CD4-positive, alpha-beta T cell (primary cell): Measurements from ENCODE around the gene RPLP2. TPM values are rescaled to one million over a fixed set of nuclear protein-coding genes. Genes with fewer than 3 reads are reported as not detected.

Experiments
- ATAC-seq: fragments of 200-7000 bp; cut with Tn5 transposase; one replicate; pipeline ENCODE4 v1.10.0; 2022; ENCODE audit warnings: mild to moderate bottlenecking; ENCODE audit not compliant: poor library complexity
- CTCF ChIA-PET: fragments of 350-600 bp; sonication (Branson Sonifier 250); formaldehyde crosslinking; loops from one replicate; lab custom pipeline; 2021; ENCODE audit warnings: antibody characterized with exemption, inconsistent platforms; lab: Charles Lee
- POLR2A ChIA-PET: fragments of 350-600 bp; sonication (Branson Sonifier 250); formaldehyde crosslinking; loops from one replicate; lab custom pipeline; 2021; ENCODE audit warnings: antibody characterized with exemption, inconsistent platforms; lab: Charles Lee
- DNase-seq, 14 experiments: peaks; one replicate each; pipeline ENCODE4 v3.0.0-alpha.2; 2013 to 2020; ENCODE audit warnings: mixed read lengths in 2 of 14
- H3K27ac ChIP-seq, 2 donors: one replicate each; pipeline versions ENCODE4 v1.5.1 to v1.7.0; 2013; ENCODE audit warnings: low read length in 2 of 2, low read depth in 1 of 2, mild to moderate bottlenecking in 1 of 2
- H3K27me3 ChIP-seq, 2 experiments: 1 replicate in 1 of 2; 2 replicates in 1 of 2; pipeline versions ENCODE4 v1.6.1 to v1.7.0; 2013; ENCODE audit warnings: low read length in 2 of 2, control low read depth in 1 of 2, mild to moderate bottlenecking in 1 of 2, moderate library complexity in 1 of 2; ENCODE audit not compliant: insufficient read depth in 2 of 2, control insufficient read depth in 1 of 2
- H3K36me3 ChIP-seq: one replicate; pipeline ENCODE4 v1.6.1; 2013; ENCODE audit warnings: low read length, control low read depth; ENCODE audit not compliant: insufficient read depth
- H3K4me1 ChIP-seq: one replicate; pipeline ENCODE4 v1.6.1; 2013; ENCODE audit warnings: low read length, control low read depth; ENCODE audit not compliant: insufficient read depth
- H3K4me3 ChIP-seq: one replicate; pipeline ENCODE4 v1.5.1; 2013; ENCODE audit warnings: mild to moderate bottlenecking, low read length, moderate library complexity
- H3K9me3 ChIP-seq, 2 experiments: 1 replicate in 1 of 2; 2 replicates in 1 of 2; pipeline versions ENCODE4 v1.6.1 to v1.7.0; 2013; ENCODE audit warnings: low read length in 2 of 2, mild to moderate bottlenecking in 2 of 2, control low read depth in 1 of 2, moderate library complexity in 1 of 2; ENCODE audit not compliant: control insufficient read depth in 1 of 2, insufficient read depth in 1 of 2
- H3K27ac Mint-ChIP-seq: one replicate; pipeline ENCODE4 v1.8.0; 2020; ENCODE audit warnings: mixed read lengths
- H3K27me3 Mint-ChIP-seq: one replicate; pipeline ENCODE4 v1.8.0; 2021; ENCODE audit warnings: mixed read lengths
- H3K36me3 Mint-ChIP-seq: one replicate; pipeline ENCODE4 v1.8.0; 2021; ENCODE audit warnings: low read depth, mixed read lengths
- H3K4me1 Mint-ChIP-seq: one replicate; pipeline ENCODE4 v1.8.0; 2021; ENCODE audit warnings: low read depth, mixed read lengths
- H3K4me3 Mint-ChIP-seq: one replicate; pipeline ENCODE4 v1.8.0; 2020; ENCODE audit warnings: mild to moderate bottlenecking, mixed read lengths
- H3K9me3 Mint-ChIP-seq: one replicate; pipeline ENCODE4 v1.8.0; 2020; ENCODE audit warnings: mixed read lengths
- intact Hi-C, 2 experiments: fragments of 100-400 bp; cut with DNase I in 1 of 2; cut with micrococcal nuclease in 1 of 2; formaldehyde crosslinking; loops; one replicate each; pipeline versions ENCODE4 v1.15.1 to v1.9.0; 2023 to 2025; cut with DNase I, micrococcal nuclease
- total RNA-seq, 174 experiments: library from RNA in 2 of 174; stranded (reverse) in 2 of 174; gene quantifications; one replicate each; pipeline ENCODE4 v1.2.3 and lab custom pipeline; 2021 to 2026
- TF ChIP-seq, protein P1 (sequence below): fragments of 200-600 bp; IDR thresholded peaks from one replicate; pipeline ENCODE4 v1.8.0; 2022; ENCODE audit warnings: antibody characterized with exemption, mild to moderate bottlenecking

Gene RPLP2
- total RNA-seq, 2 experiments from 2014 or later = 5,234 to 5,390 TPM

DNA sequence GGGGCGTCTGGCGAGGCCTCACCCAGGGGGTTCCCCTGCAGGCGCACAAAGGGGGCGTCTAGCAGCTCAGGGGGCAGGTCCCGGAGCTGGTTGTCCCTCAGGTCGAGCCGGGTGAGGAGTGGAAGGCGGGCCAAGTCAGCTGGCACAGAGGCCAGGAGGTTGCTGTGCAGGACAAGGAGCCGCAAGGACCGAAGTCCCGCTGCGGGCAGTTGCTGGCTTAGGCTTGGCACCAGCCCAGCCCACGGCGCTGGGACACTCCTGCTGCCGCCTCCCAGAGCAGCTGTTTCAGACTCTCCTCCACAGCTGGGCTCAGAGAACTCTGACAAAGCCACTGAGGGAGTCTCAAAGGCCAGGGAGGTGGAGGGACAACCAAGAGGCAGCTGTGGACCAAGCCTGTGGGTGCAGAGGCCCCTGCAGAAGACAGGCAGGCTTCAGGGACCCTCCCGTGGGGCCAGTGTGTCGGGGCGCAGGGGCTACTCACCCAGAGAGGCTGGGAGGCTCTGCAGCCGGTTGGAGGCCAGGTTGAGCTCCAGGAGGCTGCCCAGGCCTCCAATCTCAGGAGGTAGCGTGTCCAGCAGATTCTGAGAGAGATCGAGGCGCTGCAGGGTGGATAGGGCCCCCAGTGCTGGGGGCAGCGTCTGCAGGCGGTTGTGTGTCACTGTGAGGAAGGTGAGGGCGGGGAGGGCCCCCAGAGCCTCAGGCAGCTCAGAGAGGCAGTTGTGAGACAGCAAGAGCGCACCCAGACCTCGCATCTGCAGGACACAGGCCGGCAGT, 6.9 kb upstream of the RPLP2 start:
- Mint-ChIP-seq H3K9me3 (no peaks in the 10 kb centered on the region), H3K4me1 (peaks cover 3% of the 10 kb centered on the region), H3K4me3 (peak overlapping the region; percentile 11), H3K27me3 (no peaks in the 10 kb centered on the region), H3K27ac (no peak overlapping the region), H3K36me3 (no peaks in the 10 kb centered on the region)
- no peak for ATAC-seq
- peaks cover 44% of the 10 kb centered on the region for H3K4me1 ChIP-seq
- TF ChIP-seq, protein P1, sequence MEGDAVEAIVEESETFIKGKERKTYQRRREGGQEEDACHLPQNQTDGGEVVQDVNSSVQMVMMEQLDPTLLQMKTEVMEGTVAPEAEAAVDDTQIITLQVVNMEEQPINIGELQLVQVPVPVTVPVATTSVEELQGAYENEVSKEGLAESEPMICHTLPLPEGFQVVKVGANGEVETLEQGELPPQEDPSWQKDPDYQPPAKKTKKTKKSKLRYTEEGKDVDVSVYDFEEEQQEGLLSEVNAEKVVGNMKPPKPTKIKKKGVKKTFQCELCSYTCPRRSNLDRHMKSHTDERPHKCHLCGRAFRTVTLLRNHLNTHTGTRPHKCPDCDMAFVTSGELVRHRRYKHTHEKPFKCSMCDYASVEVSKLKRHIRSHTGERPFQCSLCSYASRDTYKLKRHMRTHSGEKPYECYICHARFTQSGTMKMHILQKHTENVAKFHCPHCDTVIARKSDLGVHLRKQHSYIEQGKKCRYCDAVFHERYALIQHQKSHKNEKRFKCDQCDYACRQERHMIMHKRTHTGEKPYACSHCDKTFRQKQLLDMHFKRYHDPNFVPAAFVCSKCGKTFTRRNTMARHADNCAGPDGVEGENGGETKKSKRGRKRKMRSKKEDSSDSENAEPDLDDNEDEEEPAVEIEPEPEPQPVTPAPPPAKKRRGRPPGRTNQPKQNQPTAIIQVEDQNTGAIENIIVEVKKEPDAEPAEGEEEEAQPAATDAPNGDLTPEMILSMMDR = no peak
- H3K36me3 ChIP-seq = peaks cover 29% of the 10 kb centered on the region
- H3K4me3 ChIP-seq = no peak overlapping the region
- no peak for DNase-seq
- ChIA-PET CTCF (no interaction called here), POLR2A (interaction anchor here (1.0 to 5.6 kb wide), 2 partner anchors 10 to 17 kb away, joined by 3 to 31 read pairs; partner anchors contain the start of gene PNPLA2)
- no peaks in the 10 kb centered on the region for H3K9me3 ChIP-seq
- no peak overlapping the region for H3K27ac ChIP-seq
- intact Hi-C loops = loop anchor here in 1 of 2 experiments (10.0 kb wide), 1 partner anchor 568 kb away; the partner anchor contains the start of genes PSMD13 and SIRT3
- no peaks in the 10 kb centered on the region for H3K27me3 ChIP-seq

DNA sequence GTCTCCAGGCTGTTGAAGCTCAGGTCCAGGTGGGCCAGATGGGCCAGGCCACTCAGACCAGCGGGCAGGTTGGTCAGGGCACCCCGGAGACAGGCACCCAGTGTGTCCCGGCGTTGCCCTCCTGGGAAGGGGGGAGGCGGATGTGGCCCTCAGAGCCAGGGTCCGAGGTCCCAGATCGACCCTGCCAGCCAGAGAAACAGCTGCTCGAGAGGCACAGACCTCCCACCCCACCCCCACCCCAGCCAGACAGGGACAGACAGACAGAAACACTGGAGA, 6.4 kb upstream of the RPLP2 start:
- Histone ChIP-seq H3K36me3 (peaks cover 29% of the 10 kb centered on the region), H3K27ac (no peak overlapping the region), H3K9me3 (no peaks in the 10 kb centered on the region), H3K4me3 (no peak overlapping the region), H3K4me1 (peaks cover 44% of the 10 kb centered on the region), H3K27me3 (no peaks in the 10 kb centered on the region)
- Mint-ChIP-seq H3K4me3 (no peak overlapping the region), H3K36me3 (no peaks in the 10 kb centered on the region), H3K27me3 (no peaks in the 10 kb centered on the region), H3K4me1 (peaks cover 5% of the 10 kb centered on the region), H3K9me3 (no peaks in the 10 kb centered on the region), H3K27ac (no peak overlapping the region)
- TF ChIP-seq, protein P1 = no peak
- no peak for DNase-seq
- ATAC-seq = no peak
- ChIA-PET CTCF (no interaction called here), POLR2A (interaction anchor here (5.6 kb wide), 1 partner anchor 16 kb away, joined by 31 read pairs; the partner anchor contains the start of gene PNPLA2)
- intact Hi-C loops = loop anchor here in 1 of 2 experiments (10.0 kb wide), 1 partner anchor 569 kb away; the partner anchor contains the start of genes PSMD13 and SIRT3

DNA sequence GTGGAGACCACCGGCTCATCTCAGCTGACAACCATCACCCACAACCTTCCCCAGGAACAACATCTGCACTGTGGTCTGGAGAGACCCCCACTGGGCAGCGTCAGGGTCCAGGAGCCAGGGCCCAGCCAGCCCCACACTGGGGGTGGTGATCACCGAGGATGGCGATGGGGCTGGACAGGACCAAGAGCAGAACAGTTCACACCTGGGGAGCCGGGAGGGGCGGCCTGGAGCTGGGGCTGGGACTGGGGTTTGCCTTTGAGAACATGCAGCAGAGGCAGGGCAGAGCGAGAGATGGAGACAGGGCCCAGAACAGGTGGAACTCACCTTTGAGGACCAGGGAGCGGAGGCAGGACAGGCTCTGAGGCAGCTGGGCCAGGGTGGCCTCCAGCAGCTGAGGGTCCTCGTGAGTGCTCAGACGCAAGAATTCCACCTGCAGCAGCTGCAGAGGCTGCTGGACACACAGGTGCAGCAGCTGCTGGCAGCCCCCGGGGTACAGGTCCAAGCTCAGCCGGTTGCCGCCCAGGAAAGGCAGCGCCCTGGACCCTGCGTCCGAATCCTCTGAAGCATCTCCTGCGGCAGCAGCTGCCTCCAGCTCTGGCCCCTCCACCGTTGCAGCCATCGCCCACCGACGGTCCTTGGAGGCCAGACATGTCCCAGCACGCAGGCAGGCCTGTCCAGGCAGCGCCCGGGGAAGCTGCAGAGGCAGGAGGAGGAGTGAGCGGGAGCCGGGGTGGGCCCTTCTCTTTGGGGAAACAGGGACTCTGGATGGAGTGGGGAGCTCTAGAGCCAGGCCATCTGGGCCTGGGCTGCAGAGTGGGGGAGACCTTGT, 5.8 kb upstream of the RPLP2 start:
- Mint-ChIP-seq H3K27me3 (no peaks in the 10 kb centered on the region), H3K4me3 (peak overlapping the region; percentile 81), H3K27ac (peak overlapping the region; percentile 47), H3K36me3 (no peaks in the 10 kb centered on the region), H3K9me3 (no peaks in the 10 kb centered on the region), H3K4me1 (peaks cover 11% of the 10 kb centered on the region)
- TF ChIP-seq, protein P1 = no peak
- ChIA-PET CTCF (no interaction called here), POLR2A (interaction anchor here (0.8 to 5.6 kb wide), 3 partner anchors 16 to 268 kb away, joined by 3 to 31 read pairs (median 3); partner anchors contain the start of gene PNPLA2)
- intact Hi-C loops = loop anchor here in 1 of 2 experiments (10.0 kb wide), 1 partner anchor 569 kb away; the partner anchor contains the start of genes PSMD13 and SIRT3
- DNase-seq (no peak), ATAC-seq (no peak)
- H3K4me1 ChIP-seq = peaks cover 44% of the 10 kb centered on the region
- H3K27me3 ChIP-seq = no peaks in the 10 kb centered on the region
- H3K4me3 ChIP-seq = peak overlapping the region; percentile 79
- H3K9me3 ChIP-seq = no peaks in the 10 kb centered on the region
- peak overlapping the region; percentile 57 to 81 for H3K27ac ChIP-seq
- peaks cover 29% of the 10 kb centered on the region for H3K36me3 ChIP-seq
